NCI-H1048 (cell line): ENCODE measurements around the gene IGFALS.

Experiments
- DNase-seq: peaks from one replicate; lab custom pipeline; 2025; lab: John Stamatoyannopoulos, UW

Gene IGFALS

DNA sequence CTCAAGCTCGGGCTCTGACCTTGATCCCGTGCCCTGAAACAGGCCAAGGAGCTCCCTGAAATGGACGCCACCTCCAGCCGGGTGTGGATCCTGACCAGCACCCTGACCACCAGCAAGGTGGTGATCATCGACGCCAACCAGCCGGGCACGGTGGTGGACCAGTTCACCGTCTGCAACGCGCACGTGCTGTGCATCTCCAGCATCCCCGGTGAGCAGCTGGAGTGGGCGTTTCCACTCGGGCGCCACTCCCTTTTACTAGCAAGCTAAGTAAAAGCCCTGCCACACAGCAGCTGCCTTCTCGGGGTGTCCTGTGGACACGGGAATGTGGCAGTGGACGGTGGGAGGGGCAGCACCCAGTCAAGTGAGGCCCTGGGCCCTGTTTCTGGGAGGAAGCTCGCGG lies 28.5 kb downstream of the IGFALS start:
- DNase-seq = no peak

DNA sequence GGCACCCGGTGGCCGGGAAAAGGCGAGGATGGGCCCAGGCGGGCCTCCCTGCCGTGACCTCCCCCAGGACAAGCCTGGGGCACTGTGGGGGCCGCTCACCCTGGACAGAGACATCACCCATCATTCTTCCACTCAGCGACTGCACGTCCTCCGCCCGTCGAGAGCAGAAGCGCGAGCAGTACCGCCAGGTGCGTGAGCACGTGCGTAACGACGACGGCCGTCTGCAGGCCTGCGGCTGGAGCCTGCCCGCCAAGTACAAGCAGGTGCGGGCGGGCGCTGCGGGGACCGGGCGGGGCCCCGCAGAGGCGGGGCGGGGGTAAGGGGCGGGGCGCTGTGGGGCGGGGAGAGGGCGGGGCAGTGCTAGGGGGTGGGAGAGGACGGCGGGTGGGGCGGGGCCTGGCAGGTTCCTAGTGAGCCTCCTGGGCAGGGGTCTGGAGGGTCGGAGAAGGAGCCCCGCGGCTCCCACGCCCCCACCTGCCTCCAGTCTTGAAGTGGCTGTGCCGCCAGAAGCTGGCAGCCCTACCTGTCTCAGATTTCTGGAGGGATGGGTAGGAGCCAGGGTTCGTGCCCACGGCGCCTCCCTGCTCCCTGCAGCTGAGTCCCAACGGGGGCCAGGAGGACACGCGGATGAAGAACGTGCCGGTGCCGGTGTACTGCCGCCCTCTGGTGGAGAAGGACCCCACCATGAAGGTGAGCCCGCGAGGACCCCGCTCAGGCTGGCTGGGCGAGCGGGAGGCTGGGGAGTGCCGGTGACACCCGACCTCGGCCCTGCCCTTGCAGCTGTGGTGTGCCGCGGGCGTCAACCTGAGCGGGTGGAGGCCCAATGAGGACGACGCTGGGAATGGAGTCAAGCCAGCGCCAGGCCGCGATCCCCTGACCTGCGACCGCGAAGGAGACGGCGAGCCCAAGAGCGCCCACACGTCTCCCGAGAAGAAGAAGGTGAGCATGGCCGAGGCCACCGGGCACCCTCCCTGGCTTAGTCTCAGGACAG lies 29.7 kb downstream of the IGFALS start:
- no peak for DNase-seq

DNA sequence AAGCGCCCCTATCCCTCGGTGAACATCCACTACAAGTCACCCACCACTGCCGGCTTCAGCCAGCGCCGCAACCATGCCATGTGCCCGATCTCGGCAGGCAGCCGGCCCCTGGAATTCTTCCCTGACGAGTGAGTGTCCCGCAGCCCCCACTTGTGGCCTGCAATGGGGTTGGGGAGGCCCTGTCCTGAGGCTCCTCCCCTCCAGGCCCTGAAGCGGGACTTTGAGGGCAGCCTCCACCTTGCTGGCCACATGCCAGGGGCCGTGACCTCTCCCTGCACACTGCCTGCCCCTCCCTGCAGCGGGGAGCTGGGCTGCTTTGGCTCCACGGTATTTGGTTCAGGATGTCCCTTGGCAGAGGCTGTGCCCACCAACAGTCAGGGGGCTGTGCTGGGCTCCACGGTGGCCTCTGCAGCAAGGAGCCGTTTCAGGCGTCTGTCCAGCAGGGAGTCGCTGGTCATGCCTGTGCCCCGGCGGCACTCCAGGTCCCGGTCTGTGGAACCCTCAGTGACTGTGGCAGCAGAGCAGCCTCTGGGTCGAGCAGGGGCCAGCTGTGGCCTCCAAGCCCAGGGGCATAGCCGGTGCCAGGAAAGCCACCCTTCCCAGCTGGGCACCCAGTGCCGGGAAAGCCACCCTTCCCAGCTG lies 30.5 kb downstream of the IGFALS start:
- no peak for DNase-seq

DNA sequence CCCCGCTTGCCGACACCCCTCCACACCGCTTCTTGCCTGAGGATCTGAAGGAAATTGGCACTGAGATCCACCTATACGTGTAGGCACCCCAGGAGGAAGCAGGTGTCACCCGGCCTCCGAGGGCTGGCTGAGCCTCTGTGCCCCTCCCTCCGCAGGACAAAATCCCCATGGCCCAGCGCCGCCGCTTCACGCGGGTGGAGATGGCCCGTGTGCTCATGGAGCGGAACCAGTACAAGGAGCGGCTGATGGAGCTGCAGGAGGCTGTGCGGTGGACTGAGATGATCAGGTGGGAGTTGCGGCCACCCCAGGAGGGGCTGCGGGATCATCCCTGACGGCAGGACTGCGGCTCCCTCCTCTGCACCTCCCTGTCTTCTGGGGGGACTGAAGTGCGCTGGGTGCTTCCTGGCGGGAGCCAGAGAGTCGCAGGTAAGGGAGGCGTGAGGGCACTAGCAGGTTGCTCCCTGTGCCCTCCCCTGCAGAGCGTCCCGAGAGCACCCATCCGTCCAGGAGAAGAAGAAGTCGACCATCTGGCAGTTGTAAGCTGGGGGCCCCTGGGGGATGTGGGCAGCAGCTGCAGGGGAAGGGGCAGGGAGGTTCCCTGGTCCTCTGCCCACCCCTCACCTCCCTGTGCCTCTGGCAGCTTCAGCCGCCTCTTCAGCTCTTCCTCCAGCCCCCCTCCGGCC lies 31.2 kb downstream of the IGFALS start:
- no peak for DNase-seq

DNA sequence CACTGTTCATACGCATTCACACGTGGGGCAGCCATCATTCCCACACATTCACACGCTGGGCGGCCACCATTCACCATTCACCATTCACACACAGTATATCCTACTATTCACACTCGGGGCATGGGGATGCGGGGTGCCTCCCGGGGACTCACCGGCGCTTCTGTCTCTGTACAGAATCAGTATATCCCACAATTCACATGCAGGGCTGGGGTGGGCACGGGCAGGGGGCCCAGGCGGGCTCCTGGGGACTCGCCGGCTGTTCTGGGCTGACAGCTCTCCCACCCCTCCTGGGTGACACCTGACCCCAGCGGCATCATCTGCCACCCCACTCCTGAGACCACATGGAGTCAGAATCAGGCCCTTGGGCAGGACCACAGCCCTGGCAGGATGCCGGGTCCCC lies 31.8 kb downstream of the IGFALS start:
- DNase-seq = no peak

DNA sequence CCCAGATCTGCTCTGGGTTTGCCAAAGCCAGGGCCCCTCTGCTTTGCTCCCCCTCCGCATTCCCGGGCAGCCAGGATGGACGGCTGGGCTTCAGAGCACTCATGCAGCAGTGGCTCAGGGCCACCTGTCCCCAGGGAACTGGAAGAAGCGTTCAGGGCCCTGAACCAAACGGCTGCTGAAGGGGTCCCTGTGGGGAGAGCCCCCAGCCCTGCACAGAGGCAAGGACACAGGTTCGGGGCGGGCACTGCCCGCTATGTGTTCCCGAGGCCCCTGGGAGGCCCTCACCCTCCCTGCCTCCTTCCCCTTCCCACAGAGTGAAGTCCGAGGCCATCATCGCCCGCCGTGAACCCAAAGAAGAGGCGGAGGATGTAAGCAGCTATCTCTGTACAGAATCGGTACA lies 32.6 kb downstream of the IGFALS start:
- no peak for DNase-seq

DNA sequence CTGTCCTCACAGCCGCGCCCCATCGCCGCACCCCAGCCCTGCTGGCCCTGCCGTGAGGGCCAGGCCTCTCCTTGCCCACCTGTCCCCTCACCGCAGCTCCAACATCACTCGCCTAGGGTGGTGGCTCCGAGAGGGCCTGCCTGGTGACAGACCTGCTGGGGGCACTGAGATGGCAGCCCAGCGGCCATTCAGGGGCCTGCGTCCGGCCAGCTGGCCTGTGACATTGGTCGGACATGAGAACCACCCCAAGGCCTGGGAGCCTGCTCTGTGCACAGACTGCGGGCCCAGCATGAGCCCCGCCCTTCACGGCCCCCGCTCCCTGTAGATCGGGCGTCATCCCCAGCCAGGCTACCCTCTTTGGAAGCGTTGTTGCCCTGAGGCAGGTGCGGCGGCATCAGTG lies 34.0 kb downstream of the IGFALS start:
- DNase-seq = no peak

DNA sequence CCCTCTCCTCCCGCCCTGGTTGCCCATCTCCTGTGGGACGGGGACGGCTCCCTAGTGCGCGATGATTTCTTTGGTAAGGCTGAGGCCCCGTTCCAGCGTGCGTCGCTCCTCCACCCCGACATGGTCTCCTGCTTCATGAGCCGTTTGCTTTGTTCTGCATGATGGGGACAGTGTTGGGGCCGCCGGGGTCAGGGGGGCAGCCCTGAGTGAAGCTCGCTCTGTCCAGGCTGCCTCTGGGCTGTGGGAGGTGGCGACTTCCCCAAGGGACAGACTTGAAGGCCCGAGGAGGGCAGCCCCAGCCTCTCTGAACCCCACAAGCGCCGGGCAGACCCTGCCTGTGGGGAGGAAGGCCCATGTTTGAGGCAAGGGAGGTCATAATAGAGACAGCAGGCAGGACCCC lies 34.6 kb downstream of the IGFALS start:
- DNase-seq = no peak

DNA sequence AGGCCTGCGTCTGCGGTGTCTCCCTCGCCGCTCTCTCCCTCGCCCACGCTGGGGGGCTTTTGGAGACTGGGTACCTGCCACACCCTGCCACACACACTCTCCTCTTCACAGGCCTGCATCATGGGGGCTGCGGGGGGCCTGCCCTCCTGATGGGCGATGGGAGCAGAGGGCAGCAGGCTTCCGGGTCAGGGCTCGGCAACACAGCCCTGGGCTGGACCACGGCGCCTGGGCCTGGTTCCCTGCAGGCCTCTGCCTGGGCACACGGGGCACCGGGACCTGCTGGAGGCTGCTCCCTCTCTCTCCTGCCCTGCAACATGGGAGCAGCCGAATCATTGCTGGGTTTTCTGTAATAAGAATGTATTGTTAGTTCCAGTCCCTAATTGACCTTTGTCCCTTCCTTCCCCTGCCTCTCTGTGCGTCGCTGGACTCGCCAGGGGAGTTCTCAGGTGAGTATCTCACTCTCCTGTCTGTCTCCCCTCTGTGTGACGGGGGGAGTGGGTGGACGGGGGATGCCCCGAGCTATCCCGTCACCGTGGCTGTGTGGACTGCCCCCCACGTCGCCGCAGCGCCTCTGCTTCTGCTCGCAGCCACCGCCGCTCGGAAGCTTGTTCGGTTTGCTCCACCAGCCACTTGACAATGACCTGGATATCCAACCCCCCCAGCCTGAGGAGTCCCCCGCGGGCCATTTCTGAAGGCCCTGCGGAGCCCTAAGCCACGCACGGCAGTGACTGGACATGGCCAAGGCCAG lies 35.6 kb downstream of the IGFALS start:
- no peak for DNase-seq

DNA sequence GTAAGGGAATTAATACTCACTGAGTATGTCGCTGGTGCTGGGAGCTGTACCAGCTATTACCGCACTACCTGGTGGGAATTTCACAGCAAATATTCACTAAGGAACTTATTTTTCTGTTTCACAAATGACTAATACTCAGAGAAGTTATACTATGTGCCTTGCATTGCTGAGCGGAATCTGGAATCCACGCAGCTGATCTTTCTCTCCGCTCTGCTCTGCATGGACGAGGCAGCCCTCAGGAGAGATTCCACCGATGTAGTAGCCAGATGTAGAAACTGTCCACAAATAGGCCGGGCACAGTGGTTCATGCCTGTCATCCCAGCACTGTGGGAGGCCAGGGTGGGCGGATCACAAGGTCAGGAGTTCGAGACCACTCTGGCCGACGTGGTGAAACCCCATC lies 39.3 kb downstream of the IGFALS start:
- DNase-seq = no peak

DNA sequence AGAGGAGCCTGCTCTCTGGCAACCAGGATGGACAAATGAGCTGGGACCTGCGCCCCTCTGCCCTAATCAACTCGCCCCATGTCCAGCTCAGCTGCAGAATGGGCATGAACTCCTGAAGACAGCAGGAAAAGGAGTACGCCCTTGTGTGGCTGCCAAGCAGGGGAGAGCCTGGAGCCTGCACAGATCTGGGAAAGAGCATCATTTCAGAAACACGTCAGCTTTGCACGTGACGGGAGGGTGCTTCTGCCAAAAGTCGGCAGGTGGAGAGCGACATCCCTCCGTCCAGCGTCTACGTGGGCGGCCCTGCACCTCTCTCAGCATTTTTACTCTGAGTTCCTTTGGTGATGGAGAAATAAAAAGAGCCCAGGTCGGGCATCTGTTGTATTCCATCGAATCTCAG lies 40.7 kb downstream of the IGFALS start:
- DNase-seq = no peak

DNA sequence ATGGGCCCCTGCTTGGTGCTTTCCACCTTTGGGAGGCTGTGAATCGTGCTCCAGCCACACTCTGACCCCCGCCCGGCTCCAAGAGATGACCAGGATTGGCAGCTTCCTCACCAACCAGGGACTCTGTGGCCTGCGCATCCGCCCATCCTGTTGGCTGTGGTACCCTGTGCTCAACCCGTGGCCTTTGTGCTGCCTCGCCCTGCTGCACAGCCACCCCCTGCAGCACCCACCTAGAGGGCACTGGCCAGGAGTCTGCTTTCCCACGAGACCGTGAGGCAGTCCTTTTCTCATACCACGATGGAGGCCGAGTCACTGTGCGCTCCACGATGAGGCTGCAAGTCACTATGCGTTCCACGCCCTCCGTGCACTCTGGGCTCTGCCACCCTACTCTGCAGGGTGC lies 41.6 kb downstream of the IGFALS start:
- no peak for DNase-seq

DNA sequence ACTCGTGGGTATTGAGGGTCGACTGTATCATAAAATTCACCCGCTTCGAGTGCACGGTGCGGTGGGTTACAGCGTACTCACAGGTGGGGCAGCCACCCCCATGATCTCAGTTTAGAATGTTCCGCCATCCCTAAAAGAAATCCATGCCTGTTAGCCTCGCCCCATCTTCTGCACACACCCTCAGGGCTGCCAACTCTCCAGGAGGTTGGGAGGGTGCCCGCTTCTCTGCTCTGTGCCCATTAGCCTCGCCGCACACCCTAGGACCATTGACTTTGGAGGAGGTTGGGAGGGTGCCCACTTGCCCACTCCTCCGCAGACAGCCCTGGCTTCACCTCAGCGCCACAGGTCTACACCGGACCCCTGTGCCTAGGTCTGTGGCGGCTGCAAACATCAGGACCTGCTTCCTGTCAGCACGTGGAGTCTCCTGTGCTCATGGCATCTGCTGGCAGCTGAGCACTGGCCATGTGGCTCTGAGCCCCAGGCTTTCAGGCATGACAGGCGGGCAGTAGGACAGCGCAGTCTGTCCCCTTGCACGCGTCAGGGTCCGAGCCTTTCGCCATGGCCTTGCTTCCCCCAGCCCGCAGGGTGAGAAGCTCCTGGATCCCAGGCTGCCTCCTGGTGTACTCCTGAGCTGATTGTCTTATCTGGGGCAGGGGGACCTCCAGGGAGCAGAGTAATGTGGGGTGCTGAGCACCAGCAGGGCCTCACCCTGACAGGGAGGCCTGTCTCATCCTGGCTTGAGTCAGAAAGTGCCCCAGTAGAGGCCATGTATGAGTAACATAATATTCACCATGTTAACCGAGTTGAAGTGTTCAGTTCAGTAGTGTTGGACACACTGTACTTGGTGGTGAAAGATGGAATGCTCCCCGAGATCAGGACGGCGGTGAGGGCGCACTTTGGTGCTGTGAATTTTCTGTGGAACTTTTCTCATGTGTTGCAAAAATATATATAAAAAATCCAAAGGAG lies 44.1 kb downstream of the IGFALS start:
- DNase-seq = no peak

DNA sequence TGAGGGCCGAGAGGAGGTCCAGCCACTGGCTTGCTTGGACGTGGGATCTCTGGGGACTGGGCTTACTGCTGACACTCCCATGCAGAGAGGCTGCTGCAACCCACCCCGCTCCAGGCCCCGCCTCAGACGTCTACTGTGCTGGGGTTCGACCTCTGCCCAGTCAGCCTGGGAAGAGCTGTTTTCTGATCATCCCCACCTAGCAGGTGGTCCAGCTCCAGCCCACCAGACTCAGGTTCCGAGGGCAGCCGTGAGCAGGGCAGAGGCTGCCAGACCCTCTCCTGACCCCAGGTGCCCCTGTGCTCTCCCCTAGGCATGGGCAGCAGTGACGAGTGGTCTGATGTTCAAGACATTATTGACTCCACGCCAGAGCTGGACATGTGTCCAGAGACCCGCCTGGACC lies 45.6 kb downstream of the IGFALS start:
- no peak for DNase-seq

DNA sequence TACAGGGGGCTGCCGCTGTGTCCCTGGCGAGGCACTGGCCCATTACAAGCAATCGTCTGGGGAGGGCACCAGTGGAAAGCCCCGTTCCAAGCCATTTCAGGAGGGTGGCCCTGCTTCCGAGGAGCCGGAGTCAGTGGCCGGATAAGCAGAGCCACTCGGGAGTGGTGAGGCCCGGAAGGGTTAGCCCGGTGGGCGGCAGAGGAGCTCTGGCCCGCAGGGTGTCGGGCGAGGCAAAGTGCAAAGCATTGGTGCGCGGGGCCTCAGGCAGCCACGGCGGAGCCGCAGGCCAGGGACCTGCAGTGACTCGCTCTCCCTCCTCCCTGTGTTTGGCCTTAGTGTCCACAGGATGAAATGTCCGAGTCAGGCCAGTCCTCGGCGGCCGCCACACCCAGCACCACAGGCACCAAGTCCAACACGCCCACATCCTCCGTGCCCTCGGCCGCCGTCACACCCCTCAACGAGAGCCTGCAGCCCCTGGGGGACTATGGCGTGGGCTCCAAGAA lies 46.8 kb downstream of the IGFALS start:
- DNase-seq = no peak

DNA sequence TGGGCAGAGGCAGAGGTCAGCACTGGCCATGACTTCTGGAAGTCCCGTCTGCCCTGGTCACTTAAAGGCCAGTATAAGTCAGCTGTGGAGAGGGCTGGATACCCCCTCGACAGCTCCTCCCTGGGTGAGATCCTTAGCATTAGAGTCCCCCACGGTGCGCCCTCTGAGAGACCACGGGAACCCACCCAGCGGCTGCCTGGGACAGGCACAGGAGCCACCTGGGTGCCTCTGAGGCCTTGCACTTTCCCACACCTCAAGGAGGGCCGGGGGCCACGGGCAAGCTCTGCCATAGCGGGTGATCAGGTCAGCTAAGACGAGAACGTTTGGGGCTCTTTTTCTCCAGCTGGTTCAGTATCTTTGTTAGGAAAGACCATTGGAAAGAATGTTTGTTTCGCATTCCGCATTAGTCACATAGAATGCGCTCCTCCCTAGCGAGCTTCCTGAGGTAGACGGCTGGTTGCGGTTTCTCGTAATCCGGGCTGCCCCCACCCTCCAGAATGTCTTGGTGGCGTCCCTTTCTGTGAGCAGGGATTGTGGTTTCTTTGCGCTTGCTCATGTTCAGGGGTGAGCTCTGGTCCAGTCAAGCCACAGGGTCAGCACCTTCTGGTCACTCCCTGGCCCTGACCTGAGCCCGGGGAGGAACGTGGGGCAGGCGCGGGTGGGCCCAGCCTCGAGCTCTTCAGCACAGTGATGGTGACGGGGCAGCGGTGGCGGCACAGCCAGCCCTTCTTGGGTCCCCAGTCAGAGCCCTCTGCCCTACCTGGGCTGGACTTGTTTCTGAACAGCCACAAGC lies 47.4 kb downstream of the IGFALS start:
- DNase-seq = no peak

DNA sequence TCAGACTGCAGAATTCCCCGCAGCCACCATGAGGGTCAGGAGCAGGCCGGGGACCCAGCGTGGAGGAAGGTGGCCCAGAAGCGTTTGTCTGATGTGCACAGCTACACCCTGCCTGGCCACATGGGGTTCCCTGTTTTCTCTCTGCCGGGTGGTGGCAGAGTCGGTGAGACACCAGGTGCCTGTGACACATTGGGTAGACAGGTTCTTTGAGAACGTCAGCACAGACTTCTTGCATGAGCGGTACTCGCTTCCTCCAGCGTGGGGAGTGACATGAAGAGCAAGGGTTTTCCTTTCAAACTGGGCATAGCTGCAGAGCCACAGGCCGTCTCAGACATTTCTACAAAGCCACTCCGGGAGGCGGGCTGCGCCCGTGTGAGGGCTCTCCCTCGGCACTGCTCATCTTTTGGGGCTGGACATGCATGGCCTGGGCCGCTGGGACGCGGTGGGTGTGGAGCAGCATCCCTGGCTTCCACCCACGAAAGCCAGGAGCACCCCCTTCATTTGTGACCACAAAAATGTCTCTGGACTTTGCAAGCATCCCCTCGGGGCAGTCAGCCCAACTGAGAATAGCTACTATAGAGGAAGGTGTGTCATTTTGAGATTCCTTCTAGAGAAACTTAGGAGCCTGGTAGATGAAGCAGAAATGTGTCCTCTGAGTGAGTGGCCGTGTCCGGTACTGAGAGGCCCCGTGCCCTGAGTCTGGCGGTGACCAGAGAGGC lies 48.2 kb downstream of the IGFALS start:
- DNase-seq = no peak

DNA sequence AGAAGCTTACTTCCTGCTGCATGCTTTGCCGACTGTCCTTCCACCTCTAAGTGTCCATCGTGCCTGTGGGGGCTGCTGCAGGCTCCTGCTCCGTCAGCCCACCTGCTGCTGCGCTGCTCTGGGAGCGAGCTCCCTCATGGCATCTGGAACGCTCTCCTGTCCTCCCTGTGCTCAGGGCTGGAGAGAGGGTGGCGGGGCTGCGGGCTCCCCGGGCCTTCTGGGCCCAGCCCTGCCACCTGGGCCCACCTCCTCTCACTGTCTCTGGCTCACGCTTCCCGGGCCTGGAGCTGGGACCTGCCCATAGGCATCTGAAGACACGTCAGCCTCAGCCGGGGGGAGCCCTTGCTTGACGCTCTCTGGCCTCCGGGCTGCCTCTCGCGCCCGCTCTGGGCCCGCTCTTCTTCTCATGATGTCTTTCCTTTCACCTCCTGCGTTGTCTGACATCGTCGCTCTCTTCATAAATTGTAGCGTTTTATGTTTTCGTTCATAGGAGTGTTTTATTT lies 49.1 kb downstream of the IGFALS start:
- no peak for DNase-seq
